GM12878 (cell line): ENCODE results near the gene SORBS1. TPM values are rescaled to one million over a fixed set of nuclear protein-coding genes. Genes with fewer than 3 reads are reported as not detected.
A peak's percentile ranks its signal among the peaks of the same experiment; 100 is the strongest.

Experiments used
- CREM ChIP-seq: IDR thresholded peaks from 2 replicates; pipeline ENCODE4 v1.6.1; 2014; ENCODE audit warnings: antibody characterized with exemption, low read depth
- GABPA ChIP-seq: IDR thresholded peaks from 2 replicates; pipeline ENCODE4 v1.6.1; 2014; ENCODE audit warnings: antibody characterized with exemption, low read depth, mild to moderate bottlenecking, inconsistent platforms
- HCFC1 ChIP-seq: fragments of 150-350 bp; IDR thresholded peaks from 2 replicates; pipeline ENCODE4 v1.6.1; 2014; ENCODE audit warnings: low read length
- IRF4 ChIP-seq: IDR thresholded peaks from 2 replicates; pipeline ENCODE4 v1.6.1; 2011; ENCODE audit warnings: low read depth, low read length
- NBN ChIP-seq: fragments of 450-650 bp; IDR thresholded peaks from 2 replicates; pipeline ENCODE4 v1.6.1; 2016
- NFIC ChIP-seq: IDR thresholded peaks from 2 replicates; pipeline ENCODE4 v1.6.1; 2012; ENCODE audit warnings: low read depth, mild to moderate bottlenecking, inconsistent platforms, low read length, moderate library complexity
- RB1 ChIP-seq: fragments of 450-650 bp; formaldehyde crosslinking; IDR thresholded peaks from 2 replicates; pipeline ENCODE4 v1.6.1; 2017; ENCODE audit warnings: mild to moderate bottlenecking, borderline replicate concordance
- SPI1 ChIP-seq: IDR thresholded peaks from 2 replicates; pipeline ENCODE4 v1.6.1; 2011; ENCODE audit warnings: low read depth, mild to moderate bottlenecking, low read length, moderate library complexity, borderline replicate concordance; ENCODE audit not compliant: insufficient read depth
- YBX1 ChIP-seq: fragments of 450-650 bp; IDR thresholded peaks from 2 replicates; pipeline ENCODE4 v1.6.1; 2016; ENCODE audit warnings: antibody characterized with exemption
- polyA plus RNA-seq, 11 experiments: library from polyadenylated mRNA; depleted of rRNA in 4 of 11; unstranded in 6 of 11; stranded (reverse) in 5 of 11; fragments of >200 nt; fragmentation: Nextera tagmentation in 4 of 11; fragmentation: Illumina TruSeq in 1 of 11; extraction: Ambion mirVana in 4 of 11; extraction: Trizol in 1 of 11; gene quantifications; 1 replicate in 1 of 11; 2 replicates in 10 of 11; pipeline versions ENCODE4 v1.2.1 to v1.2.3, GENCODE V29; 2011 to 2016; ENCODE audit warnings: inconsistent platforms in 2 of 11, missing spikeins in 2 of 11, low read depth in 1 of 11
- total RNA-seq, 4 experiments: library from RNA; depleted of rRNA in 3 of 4; stranded (reverse); fragments of >200 nt in 3 of 4; fragmentation: Illumina TruSeq in 1 of 4; extraction: Trizol in 1 of 4; gene quantifications; 2 replicates each; pipeline versions ENCODE4 v1.2.1 to v1.2.3, GENCODE V29; 2013 to 2021
- TF ChIP-seq, protein P1 (sequence below): fragments of 450-650 bp; IDR thresholded peaks from 2 replicates; pipeline ENCODE4 v1.6.1; 2017; ENCODE audit warnings: mild to moderate bottlenecking, moderate library complexity

Gene SORBS1
- total and polyA plus RNA-seq, 10 of the 15 experiments (the other 5 are each of a cell fraction or from before 2014, with no cell fraction given): 0.13 to 0.75 (median 0.39) TPM

DNA sequence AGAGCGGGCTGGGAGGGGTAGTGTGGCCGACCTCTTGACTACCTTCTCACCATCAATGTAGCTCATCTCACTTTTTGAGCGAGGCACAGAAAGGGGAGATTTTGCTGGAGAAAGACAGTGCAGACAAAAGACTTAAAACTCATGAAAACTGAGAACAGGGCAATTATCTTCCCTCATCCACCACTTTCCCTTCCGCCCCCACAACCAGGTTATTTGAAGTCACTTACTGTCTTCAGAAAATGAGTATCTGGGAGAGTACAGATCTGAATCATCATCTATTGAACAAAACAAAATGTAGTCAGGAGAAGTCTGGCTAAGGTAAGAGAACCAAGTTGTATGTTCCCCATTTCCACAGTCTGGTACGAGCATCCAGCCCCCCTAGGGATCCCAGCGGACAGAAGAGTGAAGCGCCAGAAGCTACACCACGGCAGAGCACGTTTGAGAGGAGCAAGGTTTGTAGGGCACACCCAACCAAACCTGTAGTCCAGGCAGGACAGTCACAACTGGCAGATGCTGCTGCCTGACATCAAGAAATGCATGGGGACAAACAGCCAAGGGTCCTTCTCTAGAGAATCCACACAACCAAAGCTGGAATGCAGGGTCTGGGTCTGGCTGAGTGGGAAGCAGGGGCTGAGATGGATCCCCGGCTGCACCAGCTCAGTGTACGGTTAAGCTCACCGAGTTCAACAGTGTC lies 177.0 kb downstream of the SORBS1 start (continued):
- TF ChIP-seq YBX1 (no peak), NBN (no peak), SPI1 (no peak), CREM (no peak), IRF4 (peak; percentile 80; the same call in 1 of the 2 replicates), RB1 (no peak), GABPA (no peak), NFIC (peak; percentile 70; the same call in 1 of the 2 replicates), HCFC1 (no peak)
- TF ChIP-seq, protein P1, sequence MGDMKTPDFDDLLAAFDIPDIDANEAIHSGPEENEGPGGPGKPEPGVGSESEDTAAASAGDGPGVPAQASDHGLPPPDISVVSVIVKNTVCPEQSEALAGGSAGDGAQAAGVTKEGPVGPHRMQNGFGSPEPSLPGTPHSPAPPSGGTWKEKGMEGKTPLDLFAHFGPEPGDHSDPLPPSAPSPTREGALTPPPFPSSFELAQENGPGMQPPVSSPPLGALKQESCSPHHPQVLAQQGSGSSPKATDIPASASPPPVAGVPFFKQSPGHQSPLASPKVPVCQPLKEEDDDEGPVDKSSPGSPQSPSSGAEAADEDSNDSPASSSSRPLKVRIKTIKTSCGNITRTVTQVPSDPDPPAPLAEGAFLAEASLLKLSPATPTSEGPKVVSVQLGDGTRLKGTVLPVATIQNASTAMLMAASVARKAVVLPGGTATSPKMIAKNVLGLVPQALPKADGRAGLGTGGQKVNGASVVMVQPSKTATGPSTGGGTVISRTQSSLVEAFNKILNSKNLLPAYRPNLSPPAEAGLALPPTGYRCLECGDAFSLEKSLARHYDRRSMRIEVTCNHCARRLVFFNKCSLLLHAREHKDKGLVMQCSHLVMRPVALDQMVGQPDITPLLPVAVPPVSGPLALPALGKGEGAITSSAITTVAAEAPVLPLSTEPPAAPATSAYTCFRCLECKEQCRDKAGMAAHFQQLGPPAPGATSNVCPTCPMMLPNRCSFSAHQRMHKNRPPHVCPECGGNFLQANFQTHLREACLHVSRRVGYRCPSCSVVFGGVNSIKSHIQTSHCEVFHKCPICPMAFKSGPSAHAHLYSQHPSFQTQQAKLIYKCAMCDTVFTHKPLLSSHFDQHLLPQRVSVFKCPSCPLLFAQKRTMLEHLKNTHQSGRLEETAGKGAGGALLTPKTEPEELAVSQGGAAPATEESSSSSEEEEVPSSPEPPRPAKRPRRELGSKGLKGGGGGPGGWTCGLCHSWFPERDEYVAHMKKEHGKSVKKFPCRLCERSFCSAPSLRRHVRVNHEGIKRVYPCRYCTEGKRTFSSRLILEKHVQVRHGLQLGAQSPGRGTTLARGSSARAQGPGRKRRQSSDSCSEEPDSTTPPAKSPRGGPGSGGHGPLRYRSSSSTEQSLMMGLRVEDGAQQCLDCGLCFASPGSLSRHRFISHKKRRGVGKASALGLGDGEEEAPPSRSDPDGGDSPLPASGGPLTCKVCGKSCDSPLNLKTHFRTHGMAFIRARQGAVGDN: no peak
